IMR-90 (cell line): ENCODE results near the gene TRAF1. TPM values are rescaled to one million over a fixed set of nuclear protein-coding genes. Genes with fewer than 3 reads are reported as not detected.
A peak's percentile ranks its signal among the peaks of the same experiment; 100 is the strongest.

Source experiments
- ATAC-seq: fragments of 200-7000 bp; cut with Tn5 transposase; 2 replicates; pipeline ENCODE4 v1.9.1; 2020; ENCODE audit warnings: low read depth, mild to moderate bottlenecking, moderate library complexity
- BruUV-seq: library from RNA; stranded (reverse); fragments of 400-500 nt; replicated peaks from 2 replicates; lab custom pipeline; 2021; lab: Mats Ljungman, UMichigan
- CTCF ChIA-PET: fragments of 300-600 bp; formaldehyde crosslinking; extraction: SDS; loops from one replicate; lab custom pipeline; 2021; ENCODE audit warnings: antibody characterized with exemption; lab: Yijun Ruan, JAX
- POLR2A ChIA-PET: fragments of 300-600 bp; sonication (Branson Sonifier 250); formaldehyde crosslinking; loops from one replicate; lab custom pipeline; 2022; ENCODE audit warnings: antibody characterized with exemption; ENCODE audit not compliant: unreplicated experiment; lab: Charles Lee
- DNase-seq: peaks from one replicate; pipeline ENCODE4 v3.0.0; 2013
- H2AFZ ChIP-seq: replicated peaks from 2 replicates; pipeline ENCODE3; 2013; ENCODE audit warnings: low read length, mild to moderate bottlenecking; ENCODE audit not compliant: poor library complexity
- H2AK5ac ChIP-seq: 2 replicates; pipeline ENCODE4 v1.6.1; 2013; ENCODE audit warnings: low read depth, low read length, inconsistent platforms
- H2AK9ac ChIP-seq: replicated peaks from 2 replicates; pipeline ENCODE3; 2013; ENCODE audit warnings: mild to moderate bottlenecking, low read depth, low read length, moderate library complexity; ENCODE audit not compliant: poor library complexity
- H2BK120ac ChIP-seq: 2 replicates; pipeline ENCODE4 v1.6.1; 2013; ENCODE audit warnings: low read depth, low read length, inconsistent platforms
- H2BK15ac ChIP-seq: 3 replicates; pipeline ENCODE4 v1.6.1; 2013; ENCODE audit warnings: low read depth, low read length, inconsistent platforms
- H2BK20ac ChIP-seq: 2 replicates; pipeline ENCODE4 v1.6.1; 2013; ENCODE audit warnings: low read depth, mild to moderate bottlenecking, inconsistent platforms, low read length, moderate library complexity
- H2BK5ac ChIP-seq: 2 replicates; pipeline ENCODE4 v1.6.1; 2013; ENCODE audit warnings: mild to moderate bottlenecking, low read depth, low read length, inconsistent platforms; ENCODE audit not compliant: poor library complexity, severe bottlenecking
- H3K14ac ChIP-seq: replicated peaks from 2 replicates; pipeline ENCODE4 v1.6.1; 2013; ENCODE audit warnings: low read depth, low read length, inconsistent platforms
- H3K18ac ChIP-seq: 2 replicates; pipeline ENCODE4 v1.6.1; 2013; ENCODE audit warnings: low read depth, low read length, control low read depth
- H3K23ac ChIP-seq: 2 replicates; pipeline ENCODE4 v1.6.1; 2013; ENCODE audit warnings: low read depth, low read length, inconsistent platforms
- H3K27ac ChIP-seq: 2 replicates; pipeline ENCODE4 v1.5.1; 2013; ENCODE audit warnings: mild to moderate bottlenecking, control low read depth, low read length; ENCODE audit not compliant: insufficient read depth
- H3K27me3 ChIP-seq: 2 replicates; pipeline ENCODE4 v1.6.1; 2013; ENCODE audit warnings: low read length; ENCODE audit not compliant: control insufficient read depth, insufficient read depth
- H3K36me3 ChIP-seq: 2 replicates; pipeline ENCODE4 v1.6.1; 2013; ENCODE audit warnings: low read length, mixed read lengths; ENCODE audit not compliant: control insufficient read depth, insufficient read depth
- H3K4ac ChIP-seq: 2 replicates; pipeline ENCODE4 v1.6.1; 2013; ENCODE audit warnings: low read depth, low read length, inconsistent platforms
- H3K4me1 ChIP-seq: 2 replicates; pipeline ENCODE4 v1.6.1; 2013; ENCODE audit warnings: low read length, mixed read lengths; ENCODE audit not compliant: control insufficient read depth, insufficient read depth
- H3K4me2 ChIP-seq: 2 replicates; pipeline ENCODE4 v1.6.1; 2013; ENCODE audit warnings: low read depth, mild to moderate bottlenecking, control low read depth, low read length, moderate library complexity
- H3K4me3 ChIP-seq: 2 replicates; pipeline ENCODE4 v1.5.1; 2013; ENCODE audit warnings: low read depth, mild to moderate bottlenecking, control low read depth, low read length, moderate library complexity; ENCODE audit not compliant: insufficient read depth
- H3K56ac ChIP-seq: 2 replicates; pipeline ENCODE4 v1.6.1; 2013; ENCODE audit warnings: low read length, inconsistent platforms; ENCODE audit not compliant: insufficient read depth; ENCODE audit errors: extremely low read depth
- H3K79me1 ChIP-seq, 2 experiments: 2 replicates each; pipeline ENCODE4 v1.6.1; 2013; ENCODE audit warnings: low read length in 2 of 2, inconsistent platforms in 1 of 2, low read depth in 1 of 2
- H3K9ac ChIP-seq: 2 replicates; pipeline ENCODE4 v1.6.1; 2013; ENCODE audit warnings: low read depth, low read length, control low read depth
- H3K9me1 ChIP-seq: 2 replicates; pipeline ENCODE4 v1.6.1; 2013; ENCODE audit warnings: low read length, inconsistent platforms; ENCODE audit not compliant: insufficient read depth
- H3K9me3 ChIP-seq: 2 replicates; pipeline ENCODE4 v1.6.1; 2013; ENCODE audit warnings: low read length; ENCODE audit not compliant: control insufficient read depth, insufficient read depth
- H4K20me1 ChIP-seq: 2 replicates; pipeline ENCODE4 v1.6.1; 2013; ENCODE audit warnings: low read length, inconsistent platforms; ENCODE audit not compliant: insufficient read depth
- H4K5ac ChIP-seq: 2 replicates; pipeline ENCODE4 v1.6.1; 2013; ENCODE audit warnings: mild to moderate bottlenecking, low read depth, low read length, control low read depth
- H4K8ac ChIP-seq, 2 experiments: 2 replicates each; pipeline ENCODE4 v1.6.1; 2013; ENCODE audit warnings: low read depth in 2 of 2, low read length in 2 of 2, control low read depth in 1 of 2, inconsistent platforms in 1 of 2
- H4K91ac ChIP-seq: 2 replicates; pipeline ENCODE4 v1.6.1; 2013; ENCODE audit warnings: low read depth, low read length, inconsistent platforms; ENCODE audit not compliant: insufficient read depth
- BHLHE40 ChIP-seq: fragments of 150-350 bp; IDR thresholded peaks from 2 replicates; pipeline ENCODE4 v1.6.1; 2016; ENCODE audit warnings: mild to moderate bottlenecking, low read depth, low read length
- CEBPB ChIP-seq: IDR thresholded peaks from 2 replicates; pipeline ENCODE4 v1.6.1; 2012; ENCODE audit warnings: low read depth, low read length, improper control_type of control experiment
- CTCF ChIP-seq: conservative IDR thresholded peaks from 2 replicates; pipeline ENCODE4 v1.5.1; 2012; ENCODE audit warnings: mild to moderate bottlenecking, low read depth, low read length, improper control_type of control experiment
- RFX5 ChIP-seq: IDR thresholded peaks from 2 replicates; pipeline ENCODE4 v1.8.0; 2012; ENCODE audit warnings: low read depth, mild to moderate bottlenecking, low read length, moderate library complexity
- USF2 ChIP-seq: fragments of 150-350 bp; IDR thresholded peaks from 2 replicates; pipeline ENCODE4 v1.6.1; 2017; ENCODE audit warnings: mild to moderate bottlenecking, antibody characterized with exemption, low read length, low read depth
- WGBS, 2 experiments: methylation state at CpG; one replicate each; pipeline versions ENCODE4 v1.1.5 to v1.1.7; 2013; ENCODE audit warnings: missing lambda C conversion rate in 2 of 2; ENCODE audit not compliant: insufficient read length in 1 of 2; ENCODE audit errors: extremely low coverage in 2 of 2; 5-methylcytosine and 5-hydroxymethylcytosine counted together
- dilution Hi-C: fragments of 300-500 bp; cut with HindIII; formaldehyde crosslinking; loops from one replicate; pipeline ENCODE4 v1.14.3; 2018; ENCODE audit warnings: low sequenced_read_pairs; ENCODE audit not compliant: unreplicated experiment
- in situ Hi-C: fragments of 300-500 bp; cut with MboI; formaldehyde crosslinking; loops from 3 replicates; pipeline ENCODE4 v1.14.3; 2019; ENCODE audit warnings: low sequenced_read_pairs, inconsistent platforms, mixed read lengths
- intact Hi-C: fragments of 100-400 bp; cut with micrococcal nuclease; formaldehyde crosslinking; loops from 2 replicates; pipeline ENCODE4 v1.10.0; 2022
- polyA plus RNA-seq, 3 experiments: library from polyadenylated mRNA; depleted of rRNA; stranded (reverse); fragments of >200 nt; gene quantifications; 2 replicates each; pipeline ENCODE4 v1.2.3, GENCODE V29; 2012; ENCODE audit warnings: low replicate concordance in 1 of 3
- total RNA-seq: library from RNA; depleted of rRNA; stranded (reverse); fragments of >200 nt; gene quantifications from 2 replicates; pipeline ENCODE4 v1.2.3, GENCODE V29; 2012

The TRAF1 gene
- total and polyA plus RNA-seq, 2 of the 4 experiments (the other 2 are of a cell fraction), result 3.9 to 4.1 TPM

- no peak for TF ChIP-seq RFX5
- TF ChIP-seq USF2, result no peak
- no peak for TF ChIP-seq CEBPB
- TF ChIP-seq BHLHE40, result no peak
- TF ChIP-seq CTCF, result no peak
- ChIA-PET POLR2A (no interaction called here), CTCF (no interaction called here)
- DNase-seq (no peak), ATAC-seq (no peak)
- no peak overlapping the region for H3K23ac ChIP-seq
- H3K4me1 ChIP-seq, result peaks cover 34% of the 10 kb centered on the region
- no peak overlapping the region for H2AK9ac ChIP-seq
- peak overlapping the region; percentile 89 for H2BK120ac ChIP-seq
- H2AK5ac ChIP-seq, result peak overlapping the region; percentile 61; the same call in 1 of the 2 replicates
- intact Hi-C loops (no loop called here), in situ Hi-C loops (no loop called here), dilution Hi-C loops (no loop called here)
- BruUV-seq, result no TSS peak
- peak overlapping the region; percentile 49; the same call in 1 of the 2 replicates for H4K91ac ChIP-seq
- 90% methylated on average over 2 of the region's 10 CpGs; no CpG with 5 or more reads in 1 of the 2 experiments for WGBS, 2 experiments
- H3K27ac ChIP-seq, result no peak overlapping the region
- H4K20me1 ChIP-seq, result no peaks in the 10 kb centered on the region
- peak overlapping the region; percentile 74 for H2BK20ac ChIP-seq
- H3K9me3 ChIP-seq, result no peaks in the 10 kb centered on the region
- H2BK5ac ChIP-seq, result no peak overlapping the region
- H3K9me1 ChIP-seq, result peaks cover 19% of the 10 kb centered on the region
- H4K8ac ChIP-seq, result peak overlapping the region in 1 of 2 experiments; percentile 68; a peak in 2 of 4 replicates
- peak overlapping the region; percentile 80 for H3K4ac ChIP-seq
- H3K18ac ChIP-seq, result no peak overlapping the region
- H3K79me1 ChIP-seq, result 0 out of 4 replicates have a peak, but pooled peaks cover 0 to 3% of the 10 kb centered on the region in 2 experiments
- no peak overlapping the region for H3K9ac ChIP-seq
- H4K5ac ChIP-seq, result no peak overlapping the region
- H3K14ac ChIP-seq, result peak overlapping the region; percentile 29; the same call in 1 of the 2 replicates
- no peaks in the 10 kb centered on the region for H3K27me3 ChIP-seq
- peak overlapping the region; percentile 26 for H2AFZ ChIP-seq
- no peaks in the 10 kb centered on the region for H3K36me3 ChIP-seq
- H3K4me2 ChIP-seq, result no peak overlapping the region
- no peak overlapping the region for H3K56ac ChIP-seq
- H2BK15ac ChIP-seq, result no peak overlapping the region; the same call in 2 of the 3 replicates
- no peak overlapping the region for H3K4me3 ChIP-seq
Observed at GRCh38 chr9:120940573-120940972, 14.0 kb upstream of the TRAF1 start.
